ENCODE results near the gene RAB11A.

RAB11A gene

GRCh38 chr15:65887565-65887964 is 18.3 kb downstream of the RAB11A start:
- FAIRE-seq = peak; percentile 9

GRCh38 chr15:65888981-65889380 is 19.7 kb downstream of the RAB11A start:
- no peak for FAIRE-seq

- FAIRE-seq = peak; percentile 53
These were observed 23.8 kb downstream of the RAB11A start for GRCh38 chr15:65893060-65893459.

GRCh38 chr15:65896236-65896635 is 26.9 kb downstream of the RAB11A start:
- no peak for FAIRE-seq

GRCh38 chr15:65900488-65900887 is 31.2 kb downstream of the RAB11A start:
- no peak for FAIRE-seq

- no peak for FAIRE-seq
These were observed 32.0 kb downstream of the RAB11A start for GRCh38 chr15:65901336-65901735.

- FAIRE-seq = no peak
These were observed 32.5 kb downstream of the RAB11A start for GRCh38 chr15:65901836-65902235.

GRCh38 chr15:65902373-65902772 is 33.1 kb downstream of the RAB11A start:
- FAIRE-seq = no peak

- FAIRE-seq = no peak
These were observed 34.2 kb downstream of the RAB11A start for GRCh38 chr15:65903296-65904073.

- FAIRE-seq = no peak
These were observed 35.0 kb downstream of the RAB11A start for GRCh38 chr15:65904301-65904700.

- no peak for FAIRE-seq
These were observed 37.1 kb downstream of the RAB11A start for GRCh38 chr15:65906396-65906795.

- FAIRE-seq = no peak
These were observed 38.4 kb downstream of the RAB11A start for GRCh38 chr15:65907661-65908060.

GRCh38 chr15:65908876-65909275 is 39.6 kb downstream of the RAB11A start:
- FAIRE-seq = no peak

GRCh38 chr15:65909831-65910230 is 40.5 kb downstream of the RAB11A start:
- no peak for FAIRE-seq

GRCh38 chr15:65910341-65910740 is 41.0 kb downstream of the RAB11A start:
- FAIRE-seq = no peak

GRCh38 chr15:65912235-65912634 is 42.9 kb downstream of the RAB11A start:
- no peak for FAIRE-seq

GRCh38 chr15:65913631-65914199 is 44.4 kb downstream of the RAB11A start:
- FAIRE-seq = no peak

- no peak for FAIRE-seq
These were observed 45.1 kb downstream of the RAB11A start for GRCh38 chr15:65914386-65914785.

GRCh38 chr15:65914981-65915925 is 46.0 kb downstream of the RAB11A start:
- FAIRE-seq = no peak

GRCh38 chr15:65916041-65916663 is 46.9 kb downstream of the RAB11A start:
- FAIRE-seq = no peak

- FAIRE-seq = no peak
These were observed 47.5 kb downstream of the RAB11A start for GRCh38 chr15:65916664-65917406.

GRCh38 chr15:65917407-65917756 is 48.1 kb downstream of the RAB11A start:
- FAIRE-seq = no peak
